Spleen (tissue), 7 donors: Measurements from ENCODE around the gene CYRIA.

Source experiments
- CTCF ChIP-seq, 11 experiments: fragments of 200-600 bp in 7 of 11; fragments of 450-650 bp in 4 of 11; sonication (generic) in 4 of 11; IDR thresholded peaks in 8 of 11; conservative IDR thresholded peaks in 3 of 11; 1 replicate in 7 of 11; 2 replicates in 4 of 11; pipeline versions ENCODE4 v1.4.0 to v1.8.0; 2016 to 2021; ENCODE audit warnings: antibody characterized with exemption in 11 of 11, inconsistent platforms in 4 of 11, mild to moderate bottlenecking in 1 of 11
- POLR2A ChIP-seq, 3 donors: fragments of 450-650 bp; IDR thresholded peaks; one replicate each; pipeline ENCODE4 v1.5.1; 2017; ENCODE audit warnings: antibody characterized with exemption in 3 of 3, mild to moderate bottlenecking in 1 of 3
- POLR2AphosphoS5 ChIP-seq, 3 donors: sonication (generic); formaldehyde crosslinking; IDR thresholded peaks; one replicate each; pipeline ENCODE4 v1.5.1; 2017; ENCODE audit warnings: antibody characterized with exemption in 3 of 3
- donor health status: DM: no; HTN: no; CAD: no; lungs with moderate emphysema.
- donor health status: DM: no; HTN: no; CAD: no.
- donor health status: DM: no; HTN: no; CAD: no.

- no peak for TF ChIP-seq CTCF (IDR thresholded peaks at IDR 0.05 in 8 of 11, conservative IDR thresholded peaks at IDR 0.05 in 3 of 11)
- no peak for TF ChIP-seq POLR2A (IDR thresholded peaks at IDR 0.05)
- TF ChIP-seq POLR2AphosphoS5 (IDR thresholded peaks at IDR 0.05): peak; percentile 16 to 64 (median 45)
Measured at GRCh38 chr2:16653083-16653375, 12.6 kb downstream of the CYRIA start.
